HL-60/S4 treated with phorbol 12-myristate 13-acetate at 8.2 ng/mL for 4 days and 3 days (cell line): ENCODE data around the gene TACR2.

Experiments
- in situ Hi-C: fragments of 300-500 bp; cut with MboI; formaldehyde crosslinking; loops from 2 replicates; pipeline ENCODE4 v1.15.0; 2022; ENCODE audit warnings: low sequenced_read_pairs

Gene TACR2

GRCh38 chr10:69382382-69383117, 34.2 kb downstream of the TACR2 start:
- in situ Hi-C loops: no loop called here

- in situ Hi-C loops: no loop called here
Observed at GRCh38 chr10:69379800-69380199, 36.9 kb downstream of the TACR2 start.

DNA sequence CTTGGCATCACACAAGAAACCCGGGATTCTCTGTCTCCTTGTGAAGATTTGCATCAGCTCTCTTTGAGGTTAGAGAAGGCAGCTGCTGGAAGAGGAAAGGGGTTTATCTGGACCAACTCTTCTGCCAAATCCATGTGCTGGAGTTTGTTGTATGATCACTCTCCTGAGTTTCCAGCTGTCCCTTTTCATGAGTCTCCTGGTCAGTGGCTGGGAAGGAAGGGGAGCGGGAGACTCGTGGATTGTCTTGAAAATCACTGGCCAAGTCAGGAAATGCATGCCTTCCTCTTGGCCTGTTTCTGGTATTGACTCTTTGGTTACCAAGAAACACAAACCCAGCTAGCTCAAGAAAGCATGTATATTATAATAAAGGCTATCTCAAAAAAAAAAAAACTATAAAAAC, 38.8 kb downstream of the TACR2 start:
- in situ Hi-C loops: no loop called here

- in situ Hi-C loops: no loop called here
Observed at GRCh38 chr10:69377191-69377590, 39.5 kb downstream of the TACR2 start.

DNA sequence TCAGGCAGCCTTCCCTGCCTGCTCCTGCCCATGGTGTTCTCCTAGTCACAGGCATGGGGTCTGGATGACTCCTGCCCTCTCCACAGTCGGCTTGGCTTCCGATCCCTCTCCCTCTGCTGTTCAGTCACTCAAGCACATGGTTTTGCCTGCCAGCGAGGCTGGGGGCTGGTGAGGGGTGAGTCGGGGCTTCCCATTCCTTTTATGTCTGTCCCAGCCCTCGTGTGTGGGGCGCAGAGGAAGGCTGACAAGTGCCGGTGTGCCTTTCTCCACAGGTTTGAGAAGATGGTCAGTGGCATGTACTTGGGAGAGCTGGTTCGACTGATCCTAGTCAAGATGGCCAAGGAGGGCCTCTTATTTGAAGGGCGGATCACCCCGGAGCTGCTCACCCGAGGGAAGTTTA, 40.1 kb downstream of the TACR2 start:
- in situ Hi-C loops: no loop called here

- in situ Hi-C loops: no loop called here
Observed at GRCh38 chr10:69375307-69376151, 41.2 kb downstream of the TACR2 start.

- in situ Hi-C loops: no loop called here
Observed at GRCh38 chr10:69374931-69375306, 41.8 kb downstream of the TACR2 start.

DNA sequence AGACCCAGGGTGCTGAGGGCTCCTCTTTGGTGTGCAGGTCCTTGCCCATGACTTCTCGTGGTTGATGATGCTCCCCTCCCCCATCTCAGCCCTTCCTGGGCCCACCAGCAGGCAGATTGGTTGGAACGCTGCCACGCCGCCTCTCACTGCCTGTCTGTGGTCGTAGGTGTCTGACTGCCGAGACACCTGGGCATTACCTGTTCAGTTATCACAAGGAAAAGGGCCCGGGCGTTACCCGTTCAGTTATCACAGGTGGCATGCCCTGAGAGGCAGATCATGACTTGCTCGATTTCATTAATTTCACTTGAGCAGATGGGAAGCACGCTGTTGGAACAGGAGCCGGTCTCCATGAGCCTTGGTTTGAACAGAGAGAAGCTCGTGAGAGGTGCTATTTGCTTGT, 42.5 kb downstream of the TACR2 start:
- in situ Hi-C loops: no loop called here

- in situ Hi-C loops: no loop called here
Observed at GRCh38 chr10:69372126-69372980, 44.4 kb downstream of the TACR2 start.

DNA sequence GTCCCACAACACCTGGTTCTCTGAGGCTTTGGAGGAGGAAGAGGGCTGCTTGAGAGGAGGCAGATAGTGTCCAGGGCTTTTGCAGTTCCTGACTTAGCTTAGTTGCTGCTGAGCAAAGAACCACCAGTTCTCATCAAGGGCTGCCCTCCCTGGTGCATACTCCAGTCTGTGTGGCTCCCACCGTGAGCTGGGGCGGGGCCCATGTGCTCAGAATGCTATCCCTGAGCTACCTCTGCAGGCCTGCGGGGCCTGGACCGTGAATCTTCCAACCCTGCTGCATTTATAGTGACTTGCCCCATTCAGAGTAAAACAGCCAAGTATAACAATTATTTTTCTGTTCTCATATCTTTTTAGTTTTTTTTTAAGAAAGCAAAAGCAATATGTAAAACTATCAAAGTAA, 49.2 kb downstream of the TACR2 start:
- in situ Hi-C loops: no loop called here

DNA sequence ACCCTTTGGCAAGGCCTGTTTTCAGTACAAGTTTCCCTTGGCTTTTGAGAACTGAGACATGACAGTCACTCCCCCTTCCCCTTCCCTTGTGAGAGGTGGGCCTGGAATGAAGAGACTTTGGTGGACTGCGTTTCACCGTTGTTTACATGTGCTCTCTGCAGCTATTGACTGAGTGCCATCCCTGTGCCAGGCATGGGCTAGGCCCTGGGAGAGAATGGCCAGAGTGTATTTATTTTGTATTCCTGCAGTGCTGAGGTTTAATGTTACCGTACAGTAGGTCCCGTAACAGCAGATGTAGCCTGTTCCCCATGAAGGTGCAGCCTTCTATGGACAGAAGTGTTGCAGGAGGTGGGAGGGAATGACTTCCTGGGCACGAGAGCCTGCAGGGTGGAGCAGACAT, 50.0 kb downstream of the TACR2 start:
- in situ Hi-C loops: no loop called here

DNA sequence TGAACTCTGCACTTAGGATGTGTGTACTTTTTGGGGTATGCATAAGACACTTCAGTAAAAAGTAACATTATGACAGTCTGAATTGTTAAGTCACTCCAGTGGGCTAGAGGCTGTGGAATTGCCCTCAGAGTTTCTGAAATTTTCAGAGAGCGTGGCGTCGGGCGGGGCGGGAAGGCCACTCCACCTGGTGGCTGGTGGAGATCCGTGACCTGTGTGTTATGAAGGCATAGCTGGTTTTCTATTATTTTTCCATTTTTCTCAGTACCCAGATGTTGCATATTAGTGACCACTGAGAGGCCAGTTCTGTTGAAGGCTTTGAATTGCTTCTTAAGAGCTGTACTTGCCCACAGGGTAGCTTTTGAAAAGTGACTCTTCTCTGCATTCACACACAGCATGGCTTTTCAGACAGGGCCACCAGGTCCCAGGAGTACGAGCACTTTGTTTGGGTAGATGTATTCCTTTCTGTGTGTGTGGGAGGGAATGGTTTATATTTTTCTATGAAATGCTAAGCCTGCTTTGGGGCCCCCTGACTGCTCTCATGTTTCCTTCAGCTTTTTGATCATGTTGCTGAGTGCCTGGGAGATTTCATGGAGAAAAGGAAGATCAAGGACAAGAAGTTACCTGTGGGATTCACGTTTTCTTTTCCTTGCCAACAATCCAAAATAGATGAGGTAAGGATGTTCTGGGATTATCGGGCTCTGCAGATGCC, 52.3 kb downstream of the TACR2 start:
- in situ Hi-C loops: no loop called here

- in situ Hi-C loops: no loop called here
Observed at GRCh38 chr10:69363666-69364065, 53.1 kb downstream of the TACR2 start.

DNA sequence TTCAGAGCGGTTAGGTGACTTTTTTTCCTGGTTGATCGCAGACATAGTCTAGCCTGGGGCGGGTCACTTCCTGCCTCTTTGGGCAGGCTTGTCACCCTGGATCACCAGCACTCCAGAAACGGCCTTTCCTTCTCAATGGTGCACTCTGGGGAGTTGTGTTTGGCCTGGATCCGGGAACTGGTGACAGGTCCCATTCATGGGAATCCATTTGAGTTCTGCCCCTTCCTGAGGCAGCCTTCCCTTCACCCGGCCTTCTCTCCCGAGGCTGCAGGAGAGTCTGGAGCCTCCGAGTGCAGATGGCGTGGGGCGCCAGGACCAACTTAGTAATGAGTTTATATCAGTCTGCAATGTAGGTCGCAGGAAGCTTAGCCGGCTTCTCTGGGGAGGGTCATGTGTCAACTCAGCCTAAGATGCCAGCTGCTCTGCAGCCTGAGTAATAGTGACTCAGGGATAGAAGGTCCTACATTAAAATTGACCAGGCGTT, 54.2 kb downstream of the TACR2 start:
- in situ Hi-C loops: no loop called here

- in situ Hi-C loops: no loop called here
Observed at GRCh38 chr10:69361303-69361614, 55.5 kb downstream of the TACR2 start.

DNA sequence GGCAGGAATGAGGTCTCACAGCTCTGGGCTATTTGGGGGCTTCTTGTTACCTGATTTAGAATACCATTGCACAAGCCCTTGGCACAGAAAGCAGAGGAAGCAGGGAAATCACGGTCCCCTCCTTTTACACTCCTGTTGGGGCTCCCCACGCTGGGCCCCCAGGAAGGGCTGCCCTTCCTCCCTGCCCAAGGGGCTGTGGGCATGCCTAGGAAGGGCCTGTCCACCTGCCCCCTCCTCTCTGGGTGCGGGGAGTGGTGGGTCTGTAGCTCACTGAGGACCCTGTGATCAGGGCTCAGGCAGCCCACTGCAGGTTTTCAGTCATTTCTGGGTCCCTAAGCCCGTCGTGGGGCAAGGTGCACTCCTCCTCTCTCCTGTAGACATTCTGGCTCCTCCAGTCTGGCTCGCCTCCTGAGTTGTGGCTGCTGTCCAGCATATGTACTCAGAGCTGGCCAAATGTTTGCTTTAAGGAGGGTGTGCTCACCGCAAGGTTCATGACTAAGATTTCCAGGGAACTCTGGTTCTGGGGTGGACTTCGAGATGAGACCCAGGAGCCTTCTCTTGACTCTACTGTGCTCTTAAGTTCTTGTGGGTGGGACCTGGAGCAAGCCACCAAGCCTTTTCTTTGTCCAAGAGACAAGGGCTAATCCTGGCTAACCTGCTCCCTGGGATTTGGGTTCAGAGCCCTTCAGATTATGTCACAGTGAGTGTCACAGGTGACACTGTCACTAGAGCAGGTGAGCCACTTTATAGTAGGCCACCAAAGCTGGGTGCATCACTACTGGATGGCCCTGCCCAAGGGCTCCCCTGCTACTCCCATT, 56.0 kb downstream of the TACR2 start:
- in situ Hi-C loops: no loop called here

DNA sequence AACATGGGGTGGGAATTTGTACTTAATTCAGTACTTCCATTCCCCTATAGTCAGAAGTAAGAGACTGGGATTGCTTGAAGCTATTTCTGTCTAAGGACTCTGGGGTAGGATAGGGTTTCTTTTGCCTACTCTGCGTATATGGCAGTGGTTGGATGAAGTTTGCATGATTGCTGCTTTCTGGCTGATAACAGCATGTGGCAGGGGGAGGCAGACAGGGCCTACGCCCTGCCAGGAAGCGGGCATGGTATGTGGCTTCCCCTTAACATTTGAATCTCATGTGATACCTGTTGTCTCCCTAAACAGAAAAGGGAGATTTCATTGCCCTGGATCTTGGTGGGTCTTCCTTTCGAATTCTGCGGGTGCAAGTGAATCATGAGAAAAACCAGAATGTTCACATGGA, 57.1 kb downstream of the TACR2 start:
- in situ Hi-C loops: no loop called here

DNA sequence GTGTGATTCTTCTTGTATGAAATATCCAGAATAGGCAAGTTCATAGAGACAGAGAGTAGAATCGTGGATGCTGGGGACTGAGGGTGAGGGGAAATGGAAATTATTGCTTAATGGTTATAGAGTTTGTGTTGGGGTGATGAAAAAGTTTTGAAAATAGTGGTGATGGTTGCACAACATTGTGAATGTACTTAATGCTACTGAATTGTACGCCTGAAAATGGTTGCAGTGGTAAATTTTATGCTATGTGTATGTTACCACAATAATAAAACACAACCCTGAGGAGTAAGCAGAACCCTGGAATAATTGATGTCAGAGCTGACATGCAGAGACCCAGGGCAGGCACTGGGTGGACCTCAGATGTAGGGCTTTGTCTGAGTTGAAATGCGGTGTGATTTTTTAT, 57.6 kb downstream of the TACR2 start:
- in situ Hi-C loops: no loop called here

- in situ Hi-C loops: no loop called here
Observed at GRCh38 chr10:69358148-69358795, 58.4 kb downstream of the TACR2 start.

DNA sequence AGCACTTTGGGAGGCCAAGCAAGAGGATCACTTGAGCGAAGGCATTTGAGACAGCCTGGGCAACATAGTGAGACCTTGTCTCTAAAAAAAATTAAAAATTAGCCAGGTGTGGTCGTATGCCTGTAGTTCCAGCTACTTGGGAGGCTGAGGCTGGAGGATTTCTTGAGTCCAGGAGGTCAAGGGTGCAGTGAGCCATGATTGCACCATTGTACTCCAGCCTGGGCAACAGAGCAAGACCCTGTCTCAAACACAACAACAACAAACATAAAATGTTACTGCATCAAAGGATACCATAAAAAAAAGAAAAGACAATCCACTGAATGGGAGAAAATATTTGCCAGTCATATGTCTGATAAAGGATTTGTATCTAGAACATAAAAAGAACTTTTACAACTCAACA, 60.5 kb downstream of the TACR2 start:
- in situ Hi-C loops: no loop called here
